NCI-H128 (cell line): ENCODE results near the gene ERCC6.
A peak's percentile ranks its signal among the peaks of the same experiment; 100 is the strongest.

ENCODE experiments used
- DNase-seq: peaks from one replicate; lab custom pipeline; 2025; ENCODE audit not compliant: unreplicated experiment; lab: John Stamatoyannopoulos, UW

ERCC6 gene

DNA sequence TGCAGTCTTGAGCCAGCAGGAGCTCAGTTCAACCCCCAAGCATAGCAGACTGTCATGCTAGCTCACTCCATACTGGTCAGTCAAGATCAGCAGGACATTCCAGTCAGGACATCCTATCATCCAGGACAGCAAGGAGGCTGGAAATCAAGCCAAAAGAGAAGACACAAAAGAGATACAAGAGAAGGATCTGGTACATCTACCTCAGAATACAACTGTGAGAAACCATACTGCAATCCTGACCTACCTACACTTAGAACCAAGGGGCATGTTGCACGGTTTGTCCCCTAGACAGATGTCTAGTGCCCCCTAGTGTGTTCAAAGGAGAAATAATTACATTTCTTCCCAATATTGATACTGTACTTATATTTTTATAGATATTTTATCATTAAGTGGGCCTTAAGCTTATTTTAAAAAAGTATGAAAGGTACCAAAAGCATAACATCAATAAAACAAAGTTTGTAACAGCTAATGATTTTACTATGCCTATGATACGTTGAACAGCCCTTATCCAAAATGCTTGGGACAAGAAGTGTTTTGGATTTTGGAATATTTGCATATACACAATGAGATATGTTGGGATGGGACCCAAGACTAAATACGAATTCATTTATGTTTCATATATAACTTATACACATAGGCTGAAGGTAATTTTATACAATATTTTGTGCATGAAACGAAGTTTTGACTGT, 26.7 kb downstream of the ERCC6 start:
- DNase-seq = no peak

DNA sequence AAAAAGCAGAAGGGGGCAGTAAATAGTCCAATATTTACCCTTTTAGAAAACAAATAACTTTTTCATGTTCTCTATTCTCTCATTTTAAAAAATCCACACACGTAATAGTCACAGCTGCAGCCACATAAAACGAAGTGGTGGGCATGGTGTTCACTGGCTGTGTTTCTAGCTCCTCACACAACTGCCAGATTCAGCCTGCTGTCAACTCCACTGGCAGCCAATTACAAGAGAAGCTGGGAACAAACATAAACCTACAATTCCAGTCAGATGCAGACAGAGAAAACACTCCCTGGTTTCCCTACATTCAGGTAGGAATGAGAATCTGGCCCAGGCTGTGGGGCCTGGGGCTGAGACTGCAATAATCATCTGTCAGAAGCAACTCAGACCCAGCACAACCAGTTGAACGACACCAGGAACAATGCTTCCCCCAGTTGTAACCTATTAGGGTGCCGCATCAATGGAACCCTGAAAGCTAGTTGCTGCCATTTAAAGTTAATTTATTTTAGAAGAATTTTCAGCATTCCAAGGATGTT, 29.1 kb downstream of the ERCC6 start:
- DNase-seq = no peak

DNA sequence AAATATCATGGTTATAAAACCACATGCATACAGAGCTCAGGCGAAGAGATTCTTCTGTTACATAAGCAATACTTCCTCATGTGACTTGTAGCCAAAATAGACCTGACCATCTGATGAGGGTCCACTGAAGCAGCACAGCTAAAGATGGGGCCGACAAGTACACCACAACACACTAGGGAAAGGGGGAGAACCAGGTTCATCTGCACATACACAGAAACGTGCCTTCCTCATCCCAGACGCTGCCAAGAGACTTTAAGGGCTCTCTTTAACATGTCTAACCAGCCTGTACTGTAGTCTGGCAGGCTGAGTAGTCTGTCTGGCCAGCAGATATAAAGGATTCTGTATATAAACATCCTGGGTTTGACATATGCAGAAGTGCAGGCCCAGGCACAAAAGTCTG, 30.3 kb downstream of the ERCC6 start:
- no peak for DNase-seq

DNA sequence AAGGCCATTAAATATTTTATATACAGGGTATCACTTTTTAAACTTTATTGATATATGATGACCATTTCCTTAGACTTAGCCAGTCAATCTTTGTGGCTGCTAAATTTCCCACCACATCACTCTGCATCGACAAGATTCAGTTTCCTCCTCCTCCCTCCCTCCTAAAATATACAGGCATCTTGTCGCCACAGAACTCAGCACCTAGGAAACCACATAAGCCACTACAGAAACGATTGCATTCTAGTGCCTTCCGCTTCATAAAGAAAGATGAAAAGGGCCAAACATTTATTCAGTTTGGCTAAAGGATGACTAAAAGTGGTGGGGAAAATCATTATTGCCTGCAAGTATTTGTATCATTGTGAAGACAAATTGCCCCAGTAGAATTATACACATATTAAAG, 30.7 kb downstream of the ERCC6 start:
- DNase-seq = no peak

DNA sequence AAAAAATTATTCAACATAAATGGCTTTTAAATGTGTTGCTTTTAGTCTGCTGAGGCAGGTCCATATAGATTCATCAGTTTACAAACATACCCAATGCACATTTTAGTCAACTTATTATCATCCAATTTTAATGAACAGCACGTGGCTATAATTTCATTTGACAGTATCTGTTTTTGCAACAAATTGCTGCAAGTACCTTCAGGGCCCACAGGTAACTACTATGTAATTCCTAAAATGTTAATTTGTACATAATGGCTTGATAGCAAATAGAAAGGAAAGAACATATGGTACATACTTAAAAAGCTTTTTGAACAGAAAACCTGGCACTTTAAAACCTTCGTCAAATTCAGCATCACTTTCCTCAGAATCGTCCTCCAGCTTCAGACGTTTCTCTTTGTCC, 33.3 kb downstream of the ERCC6 start:
- DNase-seq = no peak

DNA sequence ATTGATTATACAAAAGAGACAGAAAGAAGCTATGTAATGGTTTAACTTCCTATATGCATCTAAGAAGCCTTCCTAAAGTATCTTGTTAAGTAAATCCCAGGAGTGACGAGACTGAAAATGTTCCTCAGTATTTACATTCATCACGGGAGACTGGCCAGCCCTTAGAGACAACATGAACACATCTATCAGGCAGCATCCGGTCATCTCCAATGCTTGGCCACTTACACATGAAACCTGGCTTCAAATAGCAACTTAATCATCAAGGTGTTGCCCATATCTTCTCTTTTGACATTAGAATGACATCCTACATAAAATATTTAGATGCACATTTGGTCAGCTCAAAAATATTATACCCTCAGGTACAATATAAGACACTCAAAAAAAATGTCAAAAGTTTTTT, 33.8 kb downstream of the ERCC6 start:
- no peak for DNase-seq

DNA sequence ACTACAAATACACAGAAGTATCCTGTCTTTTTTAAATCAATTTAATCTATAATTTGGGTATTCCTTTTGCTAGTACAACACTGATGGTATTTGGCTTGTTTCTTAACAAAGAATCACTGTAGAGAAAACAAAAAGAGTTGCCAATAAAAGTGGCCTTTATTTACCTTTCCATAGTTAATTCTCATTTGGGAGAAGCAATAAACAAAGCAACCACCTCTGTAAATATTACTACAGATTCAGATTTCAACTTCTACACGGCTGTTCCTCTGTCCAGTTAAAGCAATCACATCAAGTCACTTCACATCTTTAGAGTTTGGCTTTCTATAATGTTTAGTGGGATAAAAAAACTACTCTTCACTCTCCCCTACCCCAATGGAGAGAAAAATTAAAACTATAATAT, 34.4 kb downstream of the ERCC6 start:
- DNase-seq = no peak

DNA sequence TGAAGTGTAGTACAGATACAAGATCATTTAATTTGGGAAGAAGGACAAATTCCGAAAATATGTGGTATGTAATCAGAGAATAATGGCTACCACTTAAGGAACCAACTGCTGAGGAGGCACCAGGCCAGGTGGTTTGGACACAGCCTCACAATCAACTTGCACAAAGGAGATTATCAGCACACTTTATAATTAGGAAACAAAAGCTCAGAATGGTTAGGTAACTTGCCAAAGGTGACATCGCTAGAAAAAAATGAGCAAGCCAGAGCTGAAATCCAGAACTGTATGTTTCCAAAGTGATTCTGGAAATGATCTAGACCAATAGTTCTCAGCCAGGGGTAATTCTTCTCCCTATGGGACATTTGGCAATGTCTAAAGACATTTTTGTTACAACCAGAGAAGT, 36.6 kb downstream of the ERCC6 start:
- no peak for DNase-seq

DNA sequence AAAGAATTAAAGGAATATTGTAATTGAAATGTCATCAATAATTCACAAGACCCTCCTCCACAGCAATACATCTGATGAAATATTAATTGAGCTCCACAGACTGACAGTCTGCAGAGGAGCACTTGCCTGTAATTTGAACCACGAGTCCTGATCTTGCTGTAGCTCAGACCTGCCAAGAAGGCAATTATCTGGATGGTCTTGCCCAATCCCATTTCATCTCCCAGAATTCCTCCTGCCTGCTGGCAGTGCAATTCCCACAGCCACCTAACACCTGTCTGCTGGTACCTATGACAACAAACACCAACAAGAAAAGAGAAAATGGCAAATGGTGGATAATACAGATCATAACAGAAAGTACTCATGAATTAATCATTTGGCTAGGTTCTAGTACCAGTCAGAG, 38.5 kb downstream of the ERCC6 start:
- DNase-seq = peak; percentile 17

DNA sequence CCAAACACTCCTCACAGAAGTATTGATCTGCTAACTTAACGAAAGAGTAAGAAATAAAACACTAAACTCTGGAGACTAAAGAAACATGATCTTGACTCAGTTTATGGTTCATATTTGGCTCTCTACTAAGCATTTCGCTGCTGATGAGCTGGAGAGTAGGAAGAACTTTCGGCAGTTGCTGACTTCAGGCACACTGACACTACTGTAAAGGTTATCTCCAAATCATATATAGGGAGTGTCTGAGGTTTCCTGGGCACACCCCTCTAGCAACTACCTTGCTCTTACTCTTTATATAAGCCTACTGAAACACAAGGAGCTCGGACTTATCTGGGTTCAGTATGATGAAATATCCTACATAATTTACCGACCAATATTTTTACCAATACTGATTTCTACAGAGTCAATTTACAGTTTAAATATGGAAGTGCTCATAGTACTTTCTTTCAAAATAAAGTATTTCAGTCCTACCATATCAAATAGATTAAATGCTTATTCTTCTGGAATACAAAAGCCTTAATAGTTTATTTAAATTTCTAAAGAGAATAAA, 39.5 kb downstream of the ERCC6 start:
- no peak for DNase-seq

DNA sequence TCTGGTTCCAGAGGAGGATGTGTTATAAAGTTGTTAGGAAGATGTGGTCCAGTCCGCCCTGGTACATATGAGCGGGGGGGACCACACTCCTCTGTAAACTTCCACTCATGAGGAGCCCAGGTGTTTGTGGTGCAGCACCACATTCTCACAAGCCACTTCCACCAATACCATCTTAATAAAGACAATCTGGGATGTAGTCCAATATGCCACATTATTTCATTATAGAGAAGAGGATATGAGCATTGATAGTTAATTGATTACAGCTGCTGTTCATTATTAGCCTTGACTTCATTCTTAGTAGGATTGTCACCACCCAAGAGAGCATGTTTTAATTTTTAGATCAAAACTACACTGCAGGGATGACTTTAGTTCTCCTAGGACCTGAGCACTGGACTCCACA, 40.5 kb downstream of the ERCC6 start:
- no peak for DNase-seq

DNA sequence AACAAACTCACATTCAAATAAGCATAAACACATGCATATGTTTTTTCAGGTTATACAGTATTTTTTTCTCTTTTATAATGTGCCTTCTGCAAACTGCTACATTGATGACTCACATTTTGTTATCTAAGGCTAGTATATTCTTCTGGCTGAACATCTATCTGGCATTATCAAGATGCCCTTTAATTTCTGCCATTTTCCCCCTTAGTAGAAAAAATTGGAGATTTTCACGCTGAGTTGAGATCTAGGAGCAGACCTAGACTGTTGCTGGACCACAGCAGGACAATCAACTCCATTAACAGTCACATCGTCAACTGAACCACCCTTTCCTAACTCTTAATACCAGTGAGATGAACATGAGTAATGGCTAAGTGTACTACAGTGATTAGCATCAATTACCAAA, 41.6 kb downstream of the ERCC6 start:
- no peak for DNase-seq

DNA sequence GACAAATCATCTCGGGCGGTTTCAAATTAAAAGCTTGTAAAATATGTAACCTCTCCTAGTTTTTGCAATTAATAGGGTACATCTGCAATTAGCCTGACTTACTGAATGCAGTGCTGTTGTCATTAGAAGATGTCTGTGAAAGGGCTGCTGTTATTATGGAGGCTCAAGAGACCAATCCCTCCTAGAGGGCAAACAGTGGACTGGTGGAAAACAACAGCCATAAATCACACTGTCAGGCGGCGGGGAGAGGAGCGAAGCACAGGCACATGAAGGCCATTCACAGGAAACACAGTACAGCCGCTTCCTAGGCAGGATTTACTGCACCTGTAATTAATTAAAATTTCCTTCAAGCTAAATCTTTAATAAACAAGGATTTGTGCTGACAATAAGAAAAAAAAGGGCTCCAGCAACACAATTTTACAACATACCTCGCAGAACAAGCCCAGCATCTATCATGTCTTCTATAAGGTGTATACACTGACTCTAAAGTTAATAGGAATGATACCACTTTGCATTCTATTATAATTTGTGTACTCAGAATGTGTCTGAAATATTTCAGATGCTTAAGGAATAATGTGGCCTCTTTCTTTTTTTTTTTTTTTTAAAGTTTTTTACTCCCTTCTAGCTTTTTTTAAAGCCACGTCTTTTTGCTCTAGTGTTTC, 50.7 kb downstream of the ERCC6 start:
- DNase-seq = no peak

DNA sequence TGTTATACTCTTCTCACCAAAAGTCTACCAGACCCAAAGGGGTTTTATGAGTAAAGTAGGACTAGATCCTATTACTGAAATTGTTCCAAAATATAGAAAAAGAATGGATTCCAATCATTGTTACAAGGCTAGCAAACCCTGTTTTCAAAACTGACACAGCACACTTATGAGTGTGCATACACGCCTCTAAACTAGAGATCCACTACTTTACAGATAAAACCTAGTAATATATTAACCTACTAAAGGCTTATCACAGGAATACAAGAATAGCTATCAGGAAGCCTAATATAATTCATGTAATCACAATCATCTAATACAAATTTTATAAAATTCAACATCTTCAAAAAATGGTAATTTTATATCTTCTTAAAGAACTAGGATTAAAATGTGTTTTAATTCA, 52.2 kb downstream of the ERCC6 start:
- no peak for DNase-seq

DNA sequence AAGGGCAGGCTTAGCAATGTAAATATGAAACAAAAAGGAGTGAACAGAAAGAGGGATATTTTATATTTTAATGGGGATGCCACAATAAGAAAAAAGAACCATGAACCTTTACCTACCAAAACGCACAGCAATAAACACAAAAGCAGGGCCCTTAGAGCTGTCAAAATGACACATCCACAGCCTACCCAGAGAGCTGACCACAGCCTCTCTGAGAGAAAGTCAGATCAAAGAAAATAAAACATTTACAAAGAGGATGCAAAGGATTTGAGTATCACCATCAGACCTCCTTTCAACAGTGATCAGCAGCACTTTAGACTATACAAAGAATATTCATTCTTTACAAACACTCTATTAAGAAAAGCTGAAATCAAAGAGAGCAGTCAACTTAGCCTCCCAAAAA, 52.9 kb downstream of the ERCC6 start:
- no peak for DNase-seq

DNA sequence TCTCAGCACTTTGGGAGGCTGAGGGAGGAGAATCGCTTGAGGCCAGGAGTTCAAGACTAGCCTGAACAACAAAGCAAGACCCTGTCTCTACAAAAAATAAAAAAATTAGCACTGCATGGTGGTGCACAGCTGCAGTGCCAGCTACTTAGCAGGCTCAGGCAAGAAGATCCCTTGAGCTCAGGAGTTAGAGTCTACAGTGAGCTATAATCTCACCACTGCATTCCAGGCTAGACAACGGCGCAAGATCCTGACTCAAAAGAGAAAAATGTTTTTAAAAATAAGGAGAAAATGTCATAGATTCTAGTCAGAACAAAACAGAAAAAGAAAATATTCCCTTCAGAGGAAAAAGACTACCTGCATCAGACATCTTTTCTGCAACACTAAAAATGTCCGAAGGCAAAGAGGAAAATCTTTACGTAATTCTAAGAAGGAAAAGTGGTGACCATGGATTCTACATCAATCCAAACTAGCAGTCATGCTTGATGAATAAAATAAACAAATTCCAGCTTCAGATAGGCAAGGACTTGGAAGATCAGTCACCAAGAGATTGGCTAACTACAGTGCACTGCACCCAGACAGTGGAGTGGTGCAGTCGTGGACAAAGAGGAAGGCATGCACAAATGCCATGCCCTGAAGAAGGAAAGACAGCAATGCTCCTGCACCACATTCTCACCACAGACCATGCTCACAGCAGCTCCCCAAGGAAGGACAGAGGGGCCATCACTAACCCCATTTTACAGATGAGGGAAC, 54.3 kb downstream of the ERCC6 start:
- DNase-seq = no peak

DNA sequence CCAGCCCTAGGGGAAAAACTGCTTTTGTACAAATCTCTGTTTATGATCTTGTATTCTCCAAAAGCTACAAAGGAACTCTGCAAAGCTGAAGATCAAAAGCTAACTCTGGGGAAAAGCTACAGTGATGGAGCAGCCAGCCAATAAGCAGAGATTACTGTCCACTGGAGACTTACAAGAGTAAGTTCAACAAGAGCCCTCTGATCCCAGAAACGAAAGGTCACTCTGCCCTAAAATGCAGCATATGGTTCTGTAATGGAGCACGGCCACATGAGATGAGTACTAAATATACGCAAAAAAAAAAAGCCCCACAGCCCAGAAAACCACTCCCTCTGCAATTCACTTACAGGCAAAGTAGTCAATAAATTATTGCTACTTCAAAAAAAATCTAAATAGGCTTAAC, 60.1 kb downstream of the ERCC6 start:
- no peak for DNase-seq

DNA sequence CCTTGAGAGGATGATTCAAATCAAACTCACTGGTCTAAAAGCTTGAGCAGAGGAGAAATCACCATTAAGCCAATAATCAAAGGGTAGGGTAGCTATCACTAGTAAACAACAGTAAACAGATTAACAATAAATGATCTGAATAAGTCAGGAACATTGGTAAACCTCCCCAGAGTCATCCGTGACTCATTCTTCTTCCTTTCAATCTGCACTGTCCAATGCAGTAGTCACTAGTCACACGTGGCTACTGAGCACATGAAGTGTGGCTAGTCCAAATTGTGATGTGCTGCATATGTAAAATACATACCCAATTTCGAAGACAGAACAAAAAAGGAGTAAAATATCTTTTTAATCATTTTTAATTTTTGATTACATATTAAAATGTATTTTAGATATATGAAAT, 64.0 kb downstream of the ERCC6 start:
- no peak for DNase-seq

DNA sequence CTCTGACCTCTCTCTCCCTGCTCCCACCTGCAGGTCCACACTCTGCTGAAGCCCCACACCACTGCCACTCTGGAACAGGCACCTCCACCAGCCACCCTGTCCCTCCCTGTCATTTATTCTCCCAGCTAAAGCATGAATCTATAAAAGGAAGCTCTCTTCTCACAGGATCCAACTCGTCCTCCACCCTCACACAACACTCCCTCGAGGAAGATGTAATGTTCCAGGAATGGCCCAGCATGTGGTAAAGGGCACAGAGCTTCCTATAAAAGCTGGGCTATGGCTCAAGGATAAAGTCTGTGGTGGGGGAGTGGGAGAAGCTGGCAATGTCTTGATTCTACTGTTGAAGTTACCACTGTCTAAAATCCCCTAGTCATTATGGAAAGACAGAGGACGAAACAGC, 67.4 kb downstream of the ERCC6 start:
- no peak for DNase-seq

DNA sequence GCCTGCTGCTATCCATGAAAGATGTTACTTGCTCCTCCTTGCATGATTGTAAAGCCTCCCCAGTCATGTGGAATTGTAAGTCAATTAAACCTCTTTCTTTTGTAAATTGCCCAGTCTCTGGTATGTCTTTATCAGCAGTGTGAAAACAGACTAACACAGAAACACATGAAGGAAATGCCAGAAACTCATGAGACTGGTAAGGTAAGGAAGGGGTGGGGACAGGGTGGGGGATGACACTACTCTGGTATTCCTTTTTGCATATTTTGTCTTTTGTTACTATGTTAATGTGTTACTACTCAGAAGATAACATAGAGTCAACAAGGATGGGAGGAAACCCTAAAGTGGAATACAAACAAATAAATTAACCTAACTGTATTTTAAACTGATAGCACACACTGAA, 73.2 kb downstream of the ERCC6 start:
- DNase-seq = no peak
